IPS DF 6.9 (cell line): ENCODE data around the gene WWOX.
A peak's percentile ranks its signal among the peaks of the same experiment; 100 is the strongest.

ENCODE experiments used
- DNase-seq: peaks from one replicate; pipeline ENCODE4 v3.0.0-alpha.2; 2013; ENCODE audit warnings: low read depth, low spot score
- H3K27ac ChIP-seq: one replicate; pipeline ENCODE4 v1.5.1; 2013; ENCODE audit warnings: low read length, control low read depth
- H3K27me3 ChIP-seq: 2 replicates; pipeline ENCODE4 v1.6.1; 2013; ENCODE audit warnings: mild to moderate bottlenecking, low read length; ENCODE audit not compliant: control insufficient read depth, insufficient read depth
- H3K36me3 ChIP-seq: 2 replicates; pipeline ENCODE4 v1.6.1; 2013; ENCODE audit warnings: low read length; ENCODE audit not compliant: control insufficient read depth, insufficient read depth
- H3K4me1 ChIP-seq: 2 replicates; pipeline ENCODE4 v1.6.1; 2013; ENCODE audit warnings: low read length; ENCODE audit not compliant: control insufficient read depth, insufficient read depth
- H3K4me3 ChIP-seq: 2 replicates; pipeline ENCODE4 v1.5.1; 2013; ENCODE audit warnings: mild to moderate bottlenecking, low read length
- H3K9me3 ChIP-seq: 2 replicates; pipeline ENCODE4 v1.6.1; 2013; ENCODE audit warnings: low read length, inconsistent platforms; ENCODE audit not compliant: control insufficient read depth, insufficient read depth
- WGBS: extraction: QIAGEN DNeasy Blood & Tissue Kit; methylation state at CpG from one replicate; pipeline ENCODE4 v1.1.7; 2013; ENCODE audit warnings: mixed read lengths, missing lambda C conversion rate; ENCODE audit not compliant: insufficient read length, insufficient coverage; 5-methylcytosine and 5-hydroxymethylcytosine counted together

Gene WWOX

GRCh38 chr16:78501744-78502143 lies 402.3 kb downstream of the WWOX start:
- H3K4me1 ChIP-seq = no peaks in the 10 kb centered on the region
- no peak for DNase-seq
- no peak overlapping the region for H3K4me3 ChIP-seq
- no peaks in the 10 kb centered on the region for H3K36me3 ChIP-seq
- H3K9me3 ChIP-seq = no peaks in the 10 kb centered on the region
- no CpG with 5 or more reads among the region's 8 CpGs for WGBS
- H3K27ac ChIP-seq = no peak overlapping the region
- H3K27me3 ChIP-seq = no peaks in the 10 kb centered on the region

DNA sequence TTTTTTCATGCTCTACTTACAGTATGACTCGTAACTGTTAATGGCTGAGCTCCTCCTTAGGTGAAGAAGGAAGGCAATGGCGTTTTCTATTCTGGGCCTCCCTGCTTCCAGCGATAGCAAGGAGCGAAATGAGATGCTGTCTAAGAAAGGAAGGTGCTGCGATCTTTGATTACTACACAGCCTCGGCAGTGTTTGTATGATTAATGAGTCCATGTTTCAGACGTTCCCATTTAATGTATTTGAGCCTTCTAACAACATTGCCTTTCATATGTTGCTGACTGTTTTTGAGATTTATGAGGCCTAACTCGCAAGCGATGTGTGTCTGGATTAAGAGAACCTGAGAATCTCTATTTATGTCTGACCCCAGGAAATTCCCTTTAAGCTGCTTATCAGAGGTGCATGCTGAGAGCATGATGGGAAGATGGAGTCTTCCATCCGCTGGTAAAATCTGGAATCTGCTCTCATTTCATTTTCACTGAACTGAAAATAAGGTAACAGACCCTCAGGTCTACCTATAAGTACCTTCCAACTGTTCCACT lies 403.4 kb downstream of the WWOX start:
- WGBS = no CpG with 5 or more reads among the region's 10 CpGs
- no peaks in the 10 kb centered on the region for H3K4me1 ChIP-seq
- H3K9me3 ChIP-seq = no peaks in the 10 kb centered on the region
- no peak for DNase-seq
- H3K27ac ChIP-seq = no peak overlapping the region
- H3K4me3 ChIP-seq = no peak overlapping the region
- no peaks in the 10 kb centered on the region for H3K36me3 ChIP-seq
- H3K27me3 ChIP-seq = no peaks in the 10 kb centered on the region

DNA sequence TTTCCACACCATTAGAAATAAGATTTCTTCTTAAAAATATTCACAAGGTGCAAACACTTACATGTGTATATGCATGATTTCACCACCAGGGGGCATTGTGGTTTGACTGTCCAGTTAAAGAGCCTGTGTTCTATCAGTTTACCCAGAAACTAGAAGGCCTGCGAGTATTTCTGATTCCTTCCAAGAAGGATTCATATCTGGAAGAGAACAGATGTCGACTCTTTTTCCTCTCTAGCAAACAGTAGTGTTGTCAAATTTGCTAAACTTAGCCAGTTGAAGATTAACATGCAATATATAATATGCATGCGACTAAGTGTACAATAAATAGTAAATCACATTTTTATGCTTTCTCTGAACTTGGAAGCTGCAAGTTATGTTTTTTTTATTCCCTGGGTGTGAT lies 404.1 kb downstream of the WWOX start:
- H3K4me3 ChIP-seq = no peak overlapping the region
- H3K4me1 ChIP-seq = no peaks in the 10 kb centered on the region
- no peaks in the 10 kb centered on the region for H3K9me3 ChIP-seq
- peak; percentile 37 for DNase-seq
- H3K27me3 ChIP-seq = no peaks in the 10 kb centered on the region
- no CpG with 5 or more reads among the region's 3 CpGs for WGBS
- H3K27ac ChIP-seq = no peak overlapping the region
- no peaks in the 10 kb centered on the region for H3K36me3 ChIP-seq

DNA sequence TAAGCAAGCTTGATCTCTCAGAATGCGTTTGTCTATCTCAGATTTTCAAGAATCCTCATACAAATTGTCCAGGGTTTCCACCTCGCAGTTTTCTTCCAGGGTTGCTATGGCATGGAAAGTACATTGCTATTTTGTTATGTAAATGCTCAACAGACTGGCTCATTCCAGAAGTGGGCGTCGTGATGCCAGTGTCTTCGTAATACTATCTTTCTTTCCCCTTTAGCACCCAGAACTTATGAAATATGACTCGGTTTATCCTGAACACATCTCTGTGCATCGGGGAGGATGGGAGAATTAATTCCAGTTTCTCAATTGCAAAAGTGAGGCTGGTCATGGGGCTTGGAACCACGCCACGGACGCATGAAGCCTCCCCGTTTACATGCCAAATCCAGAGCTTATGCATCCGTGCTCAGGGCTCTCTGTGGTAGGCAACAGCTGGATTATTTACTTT lies 405.0 kb downstream of the WWOX start:
- Histone ChIP-seq H3K36me3 (no peaks in the 10 kb centered on the region), H3K27me3 (no peaks in the 10 kb centered on the region), H3K27ac (no peak overlapping the region), H3K4me1 (no peaks in the 10 kb centered on the region), H3K9me3 (no peaks in the 10 kb centered on the region), H3K4me3 (no peak overlapping the region)
- no CpG with 5 or more reads among the region's 12 CpGs for WGBS
- DNase-seq = no peak

- no peaks in the 10 kb centered on the region for H3K4me1 ChIP-seq
- no CpG with 5 or more reads among the region's 6 CpGs for WGBS
- no peaks in the 10 kb centered on the region for H3K36me3 ChIP-seq
- no peaks in the 10 kb centered on the region for H3K27me3 ChIP-seq
- no peak for DNase-seq
- no peak overlapping the region for H3K4me3 ChIP-seq
- no peaks in the 10 kb centered on the region for H3K9me3 ChIP-seq
- no peak overlapping the region for H3K27ac ChIP-seq
These were observed 405.6 kb downstream of the WWOX start for GRCh38 chr16:78505036-78505435.

- no peaks in the 10 kb centered on the region for H3K9me3 ChIP-seq
- no peaks in the 10 kb centered on the region for H3K4me1 ChIP-seq
- no peaks in the 10 kb centered on the region for H3K36me3 ChIP-seq
- H3K27ac ChIP-seq = no peak overlapping the region
- no peak overlapping the region for H3K4me3 ChIP-seq
- no peaks in the 10 kb centered on the region for H3K27me3 ChIP-seq
- DNase-seq = no peak
- WGBS = no CpG with 5 or more reads among the region's 23 CpGs
These were observed 406.3 kb downstream of the WWOX start for GRCh38 chr16:78505544-78506366.

DNA sequence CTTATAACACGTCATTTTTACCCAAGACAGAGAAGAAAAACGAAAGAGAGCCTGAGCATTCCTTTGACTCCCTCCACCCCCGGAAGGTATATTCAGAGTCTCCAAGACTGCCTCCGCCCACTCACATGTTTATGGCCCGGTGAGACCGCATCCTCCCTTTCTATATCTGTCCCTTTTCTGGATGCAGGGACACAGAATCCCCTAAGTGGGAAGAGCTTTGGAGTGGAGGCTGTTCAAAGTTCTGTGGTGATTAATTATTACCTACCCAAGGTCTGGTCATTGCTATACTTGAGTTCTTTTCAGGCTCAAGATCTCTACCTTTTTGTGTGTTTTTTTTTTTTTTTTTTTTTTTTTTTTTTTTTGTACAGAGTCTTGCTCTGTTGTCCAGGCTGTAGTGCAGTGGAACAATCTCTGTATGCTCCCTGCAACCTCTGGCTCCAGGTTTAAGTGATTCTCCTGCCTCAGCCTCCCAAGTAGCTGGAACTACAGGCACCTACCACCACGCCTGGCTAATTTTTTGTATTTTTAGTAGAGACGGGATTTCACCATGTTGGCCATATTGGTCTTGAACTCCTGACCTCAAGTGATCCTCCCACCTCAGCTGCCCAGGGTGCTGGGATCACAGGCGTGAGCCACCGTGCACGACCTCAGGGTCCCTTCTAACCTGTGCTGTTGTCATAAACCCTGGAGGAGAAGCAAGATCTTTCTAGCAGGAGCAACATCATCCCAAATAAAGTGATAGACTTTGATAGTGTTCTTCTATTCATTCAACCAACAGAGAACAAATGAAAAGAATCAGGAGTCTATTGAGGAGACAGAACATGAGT lies 407.1 kb downstream of the WWOX start:
- no peaks in the 10 kb centered on the region for H3K36me3 ChIP-seq
- H3K4me1 ChIP-seq = no peaks in the 10 kb centered on the region
- no peak for DNase-seq
- WGBS = no CpG with 5 or more reads among the region's 11 CpGs
- H3K27me3 ChIP-seq = no peaks in the 10 kb centered on the region
- no peaks in the 10 kb centered on the region for H3K9me3 ChIP-seq
- H3K4me3 ChIP-seq = no peak overlapping the region
- no peak overlapping the region for H3K27ac ChIP-seq

DNA sequence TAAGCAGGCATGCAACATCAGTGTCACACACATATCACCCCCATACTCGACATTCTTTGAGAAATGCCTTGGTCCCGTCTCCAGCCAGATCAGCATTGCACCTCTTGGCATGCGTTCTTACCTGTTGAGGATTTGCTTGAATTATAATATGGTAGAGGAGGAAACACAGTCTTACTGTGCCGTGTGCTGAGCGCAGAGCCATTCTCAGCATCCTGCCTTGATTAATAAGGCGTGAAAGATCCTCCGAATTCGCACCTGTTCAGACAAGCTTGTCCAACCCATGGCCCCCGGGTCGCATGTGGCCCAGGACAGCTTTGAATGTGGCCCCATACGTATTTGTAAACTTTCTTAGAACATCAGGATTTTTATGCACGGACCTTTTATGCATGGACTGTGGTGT lies 408.1 kb downstream of the WWOX start:
- H3K9me3 ChIP-seq = no peaks in the 10 kb centered on the region
- H3K4me1 ChIP-seq = no peaks in the 10 kb centered on the region
- H3K36me3 ChIP-seq = no peaks in the 10 kb centered on the region
- no peak for DNase-seq
- WGBS = no CpG with 5 or more reads among the region's 12 CpGs
- H3K27ac ChIP-seq = no peak overlapping the region
- H3K27me3 ChIP-seq = no peaks in the 10 kb centered on the region
- no peak overlapping the region for H3K4me3 ChIP-seq

GRCh38 chr16:78509965-78510364 lies 410.5 kb downstream of the WWOX start:
- Histone ChIP-seq H3K4me1 (no peaks in the 10 kb centered on the region), H3K9me3 (no peaks in the 10 kb centered on the region), H3K27ac (no peak overlapping the region), H3K36me3 (no peaks in the 10 kb centered on the region), H3K4me3 (no peak overlapping the region), H3K27me3 (no peaks in the 10 kb centered on the region)
- WGBS = no CpG with 5 or more reads among the region's 7 CpGs
- no peak for DNase-seq

DNA sequence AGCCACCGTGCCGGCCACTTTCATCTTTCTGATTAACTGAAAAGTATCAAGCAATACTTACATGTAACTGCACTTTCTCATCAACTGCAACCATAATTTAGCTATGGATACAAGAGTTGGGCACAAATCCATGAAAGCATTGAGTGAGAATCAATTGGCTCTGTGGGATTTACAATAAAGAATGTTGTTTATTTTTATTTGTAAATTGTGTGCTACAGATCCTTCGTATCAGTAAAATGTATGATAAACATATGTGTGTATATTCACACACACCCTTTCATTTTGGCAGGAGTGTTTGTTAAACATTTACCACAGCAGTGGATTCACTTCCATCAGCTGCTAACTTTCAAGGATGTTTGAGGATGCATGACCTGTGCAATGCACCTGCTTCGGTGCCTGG lies 411.0 kb downstream of the WWOX start:
- WGBS = no CpG with 5 or more reads among the region's 4 CpGs
- Histone ChIP-seq H3K4me3 (no peak overlapping the region), H3K27ac (no peak overlapping the region), H3K27me3 (no peaks in the 10 kb centered on the region), H3K4me1 (no peaks in the 10 kb centered on the region), H3K9me3 (no peaks in the 10 kb centered on the region), H3K36me3 (no peaks in the 10 kb centered on the region)
- no peak for DNase-seq
